K562 (cell line): ENCODE measurements around the gene PELI3. TPM values are rescaled to one million over a fixed set of nuclear protein-coding genes. Genes with fewer than 3 reads are reported as not detected.

ENCODE experiments used
- BCOR ChIP-seq: fragments of 450-650 bp; IDR thresholded peaks from 2 replicates; pipeline ENCODE4 v1.6.1; 2016
- DPF2 ChIP-seq: fragments of 450-650 bp; IDR thresholded peaks from 2 replicates; pipeline ENCODE4 v1.6.1; 2016
- FOSL1 ChIP-seq: fragments of 200-800 bp; sonication (Bioruptor generic); conservative IDR thresholded peaks from 2 replicates; pipeline ENCODE4 v1.6.1; 2016; ENCODE audit warnings: missing genetic modification characterization, missing compliant biosample characterization
- FUS ChIP-seq: fragments of 200-400 bp; formaldehyde crosslinking; optimal IDR thresholded peaks from 2 replicates; pipeline ENCODE3; 2017; ENCODE audit warnings: low read depth, low read length
- MCM5 ChIP-seq: fragments of 450-650 bp; IDR thresholded peaks from 2 replicates; pipeline ENCODE4 v1.6.1; 2016; ENCODE audit warnings: low read depth
- NRF1 ChIP-seq, 2 experiments: fragments of 450-650 bp; IDR thresholded peaks in 1 of 2; conservative IDR thresholded peaks in 1 of 2; 2 replicates each; pipeline ENCODE4 v1.6.1; 2014; ENCODE audit warnings: mild to moderate bottlenecking in 2 of 2
- PML ChIP-seq: IDR thresholded peaks from 2 replicates; pipeline ENCODE4 v1.6.1; 2012; ENCODE audit warnings: low read length, inconsistent platforms
- RUNX1 ChIP-seq: sonication (generic); IDR thresholded peaks from 2 replicates; pipeline ENCODE4 v1.6.1; 2016; ENCODE audit warnings: antibody characterized with exemption, low read depth
- SMARCC2 ChIP-seq: fragments of 450-650 bp; IDR thresholded peaks from 2 replicates; pipeline ENCODE4 v1.6.1; 2017; ENCODE audit warnings: antibody characterized with exemption, moderate library complexity, mild to moderate bottlenecking, low read depth
- SP1 ChIP-seq: sonication (generic); formaldehyde crosslinking; IDR thresholded peaks from 2 replicates; pipeline ENCODE4 v1.8.1; 2022; ENCODE audit warnings: mild to moderate bottlenecking, missing genetic modification reagents
- STAT5B ChIP-seq: fragments of 250-450 bp; sonication (Bioruptor Pico); IDR thresholded peaks from 2 replicates; pipeline ENCODE4 v1.8.0; 2021; ENCODE audit warnings: mild to moderate bottlenecking, inconsistent platforms
- TCF7L2 ChIP-seq: fragments of 150-350 bp; IDR thresholded peaks from 2 replicates; pipeline ENCODE4 v1.6.1; 2016; ENCODE audit warnings: low read depth, mild to moderate bottlenecking, low read length, moderate library complexity
- ZBTB1 ChIP-seq: sonication (generic); formaldehyde crosslinking; IDR thresholded peaks from 2 replicates; pipeline ENCODE4 v1.8.1; 2023; ENCODE audit warnings: missing genetic modification reagents, low read depth, mild to moderate bottlenecking, borderline replicate concordance
- ZNF133 ChIP-seq: fragments of 250-450 bp; sonication (Bioruptor Pico); IDR thresholded peaks from 2 replicates; pipeline ENCODE4 v1.4.0; 2020; ENCODE audit warnings: mild to moderate bottlenecking
- ZNF217 ChIP-seq: sonication (generic); formaldehyde crosslinking; IDR thresholded peaks from 2 replicates; pipeline ENCODE4 v1.8.0; 2022; ENCODE audit warnings: mild to moderate bottlenecking, missing genetic modification reagents
- polyA plus RNA-seq, 8 experiments: library from polyadenylated mRNA; depleted of rRNA in 4 of 8; stranded (reverse) in 5 of 8; unstranded in 3 of 8; fragments of >200 nt; fragmentation: Nextera tagmentation in 2 of 8; fragmentation: Illumina TruSeq in 1 of 8; extraction: Ambion mirVana in 2 of 8; extraction: Trizol in 1 of 8; gene quantifications; 2 replicates each; pipeline versions ENCODE4 v1.2.1 to v1.2.3, GENCODE V29; 2011 to 2014; ENCODE audit warnings: inconsistent platforms in 1 of 8, missing spikeins in 1 of 8
- total RNA-seq, 7 experiments: library from RNA; depleted of rRNA in 6 of 7; stranded (reverse); fragments of >200 nt in 6 of 7; fragmentation: Illumina TruSeq in 2 of 7; extraction: Trizol in 2 of 7; gene quantifications; 2 replicates each; pipeline versions ENCODE4 v1.2.1 to v1.2.3, GENCODE V29; 2011 to 2021; ENCODE audit warnings: low replicate concordance in 1 of 7
- TF ChIP-seq, protein P1 (sequence below): fragments of 200-800 bp; sonication (Bioruptor generic); IDR thresholded peaks from 2 replicates; pipeline ENCODE4 v1.6.1; 2017; ENCODE audit warnings: missing genetic modification characterization, missing compliant biosample characterization
- TF ChIP-seq, protein P2 (sequence below), 3 experiments: fragments of 200-800 bp in 1 of 3; sonication (Bioruptor generic) in 1 of 3; sonication (generic) in 1 of 3; formaldehyde crosslinking in 1 of 3; IDR thresholded peaks; 2 replicates each; pipeline versions ENCODE4 v1.6.1 to v1.8.0; 2016 to 2022; ENCODE audit warnings: mild to moderate bottlenecking in 2 of 3, missing compliant biosample characterization in 2 of 3, missing genetic modification characterization in 2 of 3, missing genetic modification reagents in 1 of 3
- TF ChIP-seq, protein P3 (sequence below), 2 experiments: fragments of 450-650 bp; IDR thresholded peaks; 2 replicates each; pipeline ENCODE4 v1.6.1; 2018; ENCODE audit warnings: mild to moderate bottlenecking in 2 of 2, low read depth in 1 of 2; ENCODE audit not compliant: partially characterized antibody in 2 of 2
- TF ChIP-seq, protein P4 (sequence below), 2 experiments: fragments of 450-650 bp in 1 of 2; sonication (generic) in 1 of 2; formaldehyde crosslinking; conservative IDR thresholded peaks; 2 replicates each; pipeline versions ENCODE4 v1.4.0 to v1.8.1; 2020 to 2022; ENCODE audit warnings: mild to moderate bottlenecking in 1 of 2, missing genetic modification reagents in 1 of 2

PELI3 gene
- total and polyA plus RNA-seq, 9 of the 15 experiments (the other 6 are each of a cell fraction or from before 2014, with no cell fraction given), result 0.17 to 4.2 (median 1.9) TPM

DNA sequence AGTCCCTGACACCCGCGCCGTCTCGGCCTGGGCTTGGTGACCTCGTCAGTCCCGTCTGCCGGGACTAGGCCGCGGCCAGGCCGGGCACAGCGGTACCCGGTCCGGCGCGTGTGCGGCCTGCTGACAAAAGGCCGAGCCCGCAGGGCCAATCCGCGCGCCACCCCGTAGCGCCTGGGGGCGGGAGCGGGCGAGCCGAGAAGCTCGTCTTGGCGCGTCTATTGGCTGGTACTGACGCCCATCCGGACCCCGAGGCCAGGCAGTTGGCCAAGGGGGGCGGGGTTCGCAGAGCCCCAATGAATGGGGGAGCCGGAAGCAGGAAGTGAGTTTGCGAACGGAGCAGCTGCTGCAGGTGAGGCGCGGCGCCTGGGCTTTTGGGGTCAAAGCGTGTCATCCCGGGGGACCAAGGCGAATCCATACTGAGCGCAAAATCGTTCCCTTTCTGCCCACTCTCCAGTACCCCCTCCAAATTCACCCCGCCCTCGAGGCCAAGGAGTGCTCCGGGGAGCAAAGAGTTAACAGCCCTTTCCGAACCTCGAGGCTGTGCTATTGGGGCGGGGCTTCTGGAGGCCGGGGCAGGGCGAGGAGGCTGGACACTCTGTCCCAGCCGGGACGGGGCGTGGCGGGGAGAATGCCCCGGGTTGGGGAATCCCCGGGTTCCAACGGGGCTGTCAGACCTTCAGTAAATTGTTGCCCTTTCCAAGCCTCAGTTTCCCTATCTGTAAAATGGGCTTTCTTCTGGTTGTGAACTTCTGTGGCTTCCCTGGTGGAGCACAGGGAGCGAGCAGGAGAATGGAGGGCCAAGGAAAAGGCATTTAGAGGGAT is 13.6 kb downstream of the PELI3 start, which contains the start of gene DPP3 (continued):
- TF ChIP-seq STAT5B (CRISPR knock-in tag), result no peak
- TF ChIP-seq TCF7L2, result no peak
- TF ChIP-seq PML, result peak; percentile 47
- TF ChIP-seq, protein P1, sequence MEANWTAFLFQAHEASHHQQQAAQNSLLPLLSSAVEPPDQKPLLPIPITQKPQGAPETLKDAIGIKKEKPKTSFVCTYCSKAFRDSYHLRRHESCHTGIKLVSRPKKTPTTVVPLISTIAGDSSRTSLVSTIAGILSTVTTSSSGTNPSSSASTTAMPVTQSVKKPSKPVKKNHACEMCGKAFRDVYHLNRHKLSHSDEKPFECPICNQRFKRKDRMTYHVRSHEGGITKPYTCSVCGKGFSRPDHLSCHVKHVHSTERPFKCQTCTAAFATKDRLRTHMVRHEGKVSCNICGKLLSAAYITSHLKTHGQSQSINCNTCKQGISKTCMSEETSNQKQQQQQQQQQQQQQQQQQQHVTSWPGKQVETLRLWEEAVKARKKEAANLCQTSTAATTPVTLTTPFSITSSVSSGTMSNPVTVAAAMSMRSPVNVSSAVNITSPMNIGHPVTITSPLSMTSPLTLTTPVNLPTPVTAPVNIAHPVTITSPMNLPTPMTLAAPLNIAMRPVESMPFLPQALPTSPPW (CRISPR knock-in tag), result peak; percentile 80
- TF ChIP-seq SP1 (CRISPR knock-in tag), result peak; percentile 90
- 0 out of 2 replicates have a peak, but pooled peaks have one; percentile 34 for TF ChIP-seq DPF2
- TF ChIP-seq BCOR, result peak; percentile 96
- TF ChIP-seq SMARCC2, result no peak
- TF ChIP-seq ZBTB1, result no peak
- no peak for TF ChIP-seq MCM5
- peak; percentile 73 to 77 for TF ChIP-seq NRF1 (conservative IDR thresholded peaks at IDR 0.05 in 1 of 2, IDR thresholded peaks at IDR 0.05 in 1 of 2)
- TF ChIP-seq FOSL1, result 0 out of 2 replicates have a peak, but pooled peaks have one; percentile 51
- TF ChIP-seq RUNX1, result 0 out of 2 replicates have a peak, but pooled peaks have one; percentile 11
- TF ChIP-seq, protein P2, sequence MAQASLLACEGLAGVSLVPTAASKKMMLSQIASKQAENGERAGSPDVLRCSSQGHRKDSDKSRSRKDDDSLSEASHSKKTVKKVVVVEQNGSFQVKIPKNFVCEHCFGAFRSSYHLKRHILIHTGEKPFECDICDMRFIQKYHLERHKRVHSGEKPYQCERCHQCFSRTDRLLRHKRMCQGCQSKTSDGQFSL (CRISPR knock-in tag; IDR thresholded peaks at IDR 0.05), result peak; percentile 86
- TF ChIP-seq, protein P2 (tag; IDR thresholded peaks at IDR 0.05), result peak in 1 of 2 experiments; percentile 88; a peak in 1 of 4 replicates
- no peak for TF ChIP-seq ZNF133 (CRISPR knock-in tag)
- no peak for TF ChIP-seq ZNF217 (CRISPR knock-in tag)
- TF ChIP-seq, protein P3, sequence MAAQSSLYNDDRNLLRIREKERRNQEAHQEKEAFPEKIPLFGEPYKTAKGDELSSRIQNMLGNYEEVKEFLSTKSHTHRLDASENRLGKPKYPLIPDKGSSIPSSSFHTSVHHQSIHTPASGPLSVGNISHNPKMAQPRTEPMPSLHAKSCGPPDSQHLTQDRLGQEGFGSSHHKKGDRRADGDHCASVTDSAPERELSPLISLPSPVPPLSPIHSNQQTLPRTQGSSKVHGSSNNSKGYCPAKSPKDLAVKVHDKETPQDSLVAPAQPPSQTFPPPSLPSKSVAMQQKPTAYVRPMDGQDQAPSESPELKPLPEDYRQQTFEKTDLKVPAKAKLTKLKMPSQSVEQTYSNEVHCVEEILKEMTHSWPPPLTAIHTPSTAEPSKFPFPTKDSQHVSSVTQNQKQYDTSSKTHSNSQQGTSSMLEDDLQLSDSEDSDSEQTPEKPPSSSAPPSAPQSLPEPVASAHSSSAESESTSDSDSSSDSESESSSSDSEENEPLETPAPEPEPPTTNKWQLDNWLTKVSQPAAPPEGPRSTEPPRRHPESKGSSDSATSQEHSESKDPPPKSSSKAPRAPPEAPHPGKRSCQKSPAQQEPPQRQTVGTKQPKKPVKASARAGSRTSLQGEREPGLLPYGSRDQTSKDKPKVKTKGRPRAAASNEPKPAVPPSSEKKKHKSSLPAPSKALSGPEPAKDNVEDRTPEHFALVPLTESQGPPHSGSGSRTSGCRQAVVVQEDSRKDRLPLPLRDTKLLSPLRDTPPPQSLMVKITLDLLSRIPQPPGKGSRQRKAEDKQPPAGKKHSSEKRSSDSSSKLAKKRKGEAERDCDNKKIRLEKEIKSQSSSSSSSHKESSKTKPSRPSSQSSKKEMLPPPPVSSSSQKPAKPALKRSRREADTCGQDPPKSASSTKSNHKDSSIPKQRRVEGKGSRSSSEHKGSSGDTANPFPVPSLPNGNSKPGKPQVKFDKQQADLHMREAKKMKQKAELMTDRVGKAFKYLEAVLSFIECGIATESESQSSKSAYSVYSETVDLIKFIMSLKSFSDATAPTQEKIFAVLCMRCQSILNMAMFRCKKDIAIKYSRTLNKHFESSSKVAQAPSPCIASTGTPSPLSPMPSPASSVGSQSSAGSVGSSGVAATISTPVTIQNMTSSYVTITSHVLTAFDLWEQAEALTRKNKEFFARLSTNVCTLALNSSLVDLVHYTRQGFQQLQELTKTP (IDR thresholded peaks at IDR 0.05; ENCODE audit: low read depth in 1 of 2, partially characterized antibody in 2 of 2), result peak in 1 of 2 experiments; percentile 55
- peak; percentile 53 for TF ChIP-seq FUS
- TF ChIP-seq, protein P4, sequence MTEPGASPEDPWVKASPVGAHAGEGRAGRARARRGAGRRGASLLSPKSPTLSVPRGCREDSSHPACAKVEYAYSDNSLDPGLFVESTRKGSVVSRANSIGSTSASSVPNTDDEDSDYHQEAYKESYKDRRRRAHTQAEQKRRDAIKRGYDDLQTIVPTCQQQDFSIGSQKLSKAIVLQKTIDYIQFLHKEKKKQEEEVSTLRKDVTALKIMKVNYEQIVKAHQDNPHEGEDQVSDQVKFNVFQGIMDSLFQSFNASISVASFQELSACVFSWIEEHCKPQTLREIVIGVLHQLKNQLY (CRISPR knock-in tag; conservative IDR thresholded peaks at IDR 0.05), result no peak
